ENCODE measurements around the gene SHQ1.

GRCh38 chr3:72768936-72769335, 79.3 kb downstream of the SHQ1 start:
- no peak for TF ChIP-seq CREB5 (CRISPR knock-in tag; IDR thresholded peaks at IDR 0.05; ENCODE audit: low read depth)
- TF ChIP-seq PPARA (CRISPR knock-in tag; IDR thresholded peaks at IDR 0.05; ENCODE audit: borderline replicate concordance): no peak
- no peak for TF ChIP-seq PATZ1 (CRISPR knock-in tag; IDR thresholded peaks at IDR 0.05; ENCODE audit: borderline replicate concordance)
- TF ChIP-seq CSDC2 (CRISPR knock-in tag; IDR thresholded peaks at IDR 0.05): no peak
- TF ChIP-seq ARNTL (CRISPR knock-in tag; IDR thresholded peaks at IDR 0.05; ENCODE audit: borderline replicate concordance, low read depth): no peak
- TF ChIP-seq RARB (CRISPR knock-in tag; IDR thresholded peaks at IDR 0.05): no peak
- TF ChIP-seq ZFP30 (CRISPR knock-in tag; IDR thresholded peaks at IDR 0.05): no peak
- no peak for TF ChIP-seq BACH2 (CRISPR knock-in tag; IDR thresholded peaks at IDR 0.05; ENCODE audit: borderline replicate concordance)
- no peak for TF ChIP-seq ZNF8 (CRISPR knock-in tag; IDR thresholded peaks at IDR 0.05)
- no peak for TF ChIP-seq ZFP3 (CRISPR knock-in tag; IDR thresholded peaks at IDR 0.05)
- TF ChIP-seq GLIS3 (CRISPR knock-in tag; IDR thresholded peaks at IDR 0.05): no peak
- TF ChIP-seq ESRRG (CRISPR knock-in tag; IDR thresholded peaks at IDR 0.05): no peak
- no peak for TF ChIP-seq ZNF70 (CRISPR knock-in tag; IDR thresholded peaks at IDR 0.05)

Data from SK-N-SH treated with all-trans-retinoic acid at 6 μM for 48 hours (cell line).